HG03442 (cell line): Measurements from ENCODE around the gene PTPRM.

Source experiments
- ATAC-seq: cut with Tn5 transposase; IDR thresholded peaks from one replicate; pipeline ENCODE4 v1.9.1; 2021; ENCODE audit warnings: mild to moderate bottlenecking, moderate library complexity; ENCODE audit not compliant: unreplicated experiment

PTPRM gene

GRCh38 chr18:7749510-7749981 is 182.4 kb downstream of the PTPRM start:
- ATAC-seq, result no peak

- ATAC-seq, result no peak
These were observed 183.1 kb downstream of the PTPRM start for GRCh38 chr18:7750095-7750663.

- ATAC-seq, result no peak
These were observed 183.8 kb downstream of the PTPRM start for GRCh38 chr18:7750966-7751365.

- ATAC-seq, result no peak
These were observed 187.1 kb downstream of the PTPRM start for GRCh38 chr18:7754258-7754657.

- ATAC-seq, result no peak
These were observed 187.6 kb downstream of the PTPRM start for GRCh38 chr18:7754725-7755181.

- no peak for ATAC-seq
These were observed 188.8 kb downstream of the PTPRM start for GRCh38 chr18:7755753-7756475.

GRCh38 chr18:7757175-7757574 is 190.1 kb downstream of the PTPRM start:
- ATAC-seq, result no peak

GRCh38 chr18:7758764-7759163 is 191.6 kb downstream of the PTPRM start:
- no peak for ATAC-seq

- ATAC-seq, result no peak
These were observed 194.1 kb downstream of the PTPRM start for GRCh38 chr18:7760967-7761948.

- ATAC-seq, result no peak
These were observed 197.3 kb downstream of the PTPRM start for GRCh38 chr18:7764405-7764804.

GRCh38 chr18:7766346-7766745 is 199.2 kb downstream of the PTPRM start:
- ATAC-seq, result no peak

- ATAC-seq, result no peak
These were observed 199.7 kb downstream of the PTPRM start for GRCh38 chr18:7766817-7767216.

- no peak for ATAC-seq
These were observed 203.8 kb downstream of the PTPRM start for GRCh38 chr18:7770908-7771307.

- ATAC-seq, result no peak
These were observed 205.4 kb downstream of the PTPRM start for GRCh38 chr18:7772510-7772888.

- ATAC-seq, result no peak
These were observed 205.8 kb downstream of the PTPRM start for GRCh38 chr18:7772951-7773350.

- no peak for ATAC-seq
These were observed 208.0 kb downstream of the PTPRM start for GRCh38 chr18:7775128-7775527.

GRCh38 chr18:7775843-7776242 is 208.7 kb downstream of the PTPRM start:
- no peak for ATAC-seq

- ATAC-seq, result no peak
These were observed 211.1 kb downstream of the PTPRM start for GRCh38 chr18:7778181-7778580.

- ATAC-seq, result no peak
These were observed 212.1 kb downstream of the PTPRM start for GRCh38 chr18:7779211-7779610.

- ATAC-seq, result no peak
These were observed 217.1 kb downstream of the PTPRM start for GRCh38 chr18:7784171-7784570.

- no peak for ATAC-seq
These were observed 219.5 kb downstream of the PTPRM start for GRCh38 chr18:7786569-7786968.
